ENCODE measurements around the gene SLC10A7. TPM values are rescaled to one million over a fixed set of nuclear protein-coding genes. Genes with fewer than 3 reads are reported as not detected.

The SLC10A7 gene
- total RNA-seq, 1 donor from 2014 or later = 18.4 TPM

DNA sequence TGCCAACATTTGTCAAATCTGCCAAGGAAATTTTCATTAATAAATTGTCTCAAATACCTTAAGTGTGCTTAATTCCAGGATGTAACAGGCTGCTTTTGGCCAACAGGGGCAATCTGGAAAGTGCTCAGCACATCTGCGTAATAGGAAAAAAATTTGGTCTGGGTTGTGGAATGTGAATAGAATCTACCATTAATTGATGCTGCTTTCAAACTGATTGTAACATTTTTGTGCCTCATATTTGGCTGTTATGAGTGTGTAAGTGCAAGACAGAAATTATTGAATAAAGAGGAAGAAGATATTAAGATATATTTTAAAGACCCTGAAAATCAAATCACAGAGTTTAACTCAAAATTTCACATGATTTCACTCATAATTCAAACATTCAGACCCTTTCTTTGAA, 266.3 kb downstream of the SLC10A7 start:
- DNase-seq = no peak

DNA sequence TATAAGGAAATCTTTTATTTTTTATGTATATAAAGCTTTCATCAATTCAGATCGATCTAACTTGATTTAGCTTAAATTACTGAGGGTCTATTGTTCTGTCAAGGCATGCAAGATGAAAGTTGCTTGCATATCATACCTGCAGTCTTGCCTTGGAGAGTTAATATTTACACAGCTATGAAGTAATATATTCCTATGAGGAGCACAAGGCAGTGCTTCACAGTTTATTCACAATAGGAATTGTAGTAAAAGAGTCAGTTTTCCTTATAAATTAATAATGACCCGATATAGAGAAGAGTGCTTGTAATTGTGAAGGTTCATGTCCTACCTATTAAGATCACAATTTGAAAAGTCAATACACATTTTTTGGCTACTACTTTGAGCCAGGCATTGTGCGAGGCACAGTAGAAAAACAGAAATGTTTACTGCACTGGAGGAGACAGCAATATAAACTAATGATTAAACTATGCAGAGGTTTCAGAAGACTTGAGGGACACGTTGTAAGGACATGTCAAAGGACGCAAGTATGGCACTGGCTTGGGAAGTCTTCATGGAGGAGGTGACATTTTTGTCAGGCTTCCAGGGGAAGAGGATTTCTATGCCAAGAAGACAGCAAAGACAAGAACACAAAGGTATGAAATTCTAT, 268.6 kb downstream of the SLC10A7 start:
- no peak for DNase-seq

DNA sequence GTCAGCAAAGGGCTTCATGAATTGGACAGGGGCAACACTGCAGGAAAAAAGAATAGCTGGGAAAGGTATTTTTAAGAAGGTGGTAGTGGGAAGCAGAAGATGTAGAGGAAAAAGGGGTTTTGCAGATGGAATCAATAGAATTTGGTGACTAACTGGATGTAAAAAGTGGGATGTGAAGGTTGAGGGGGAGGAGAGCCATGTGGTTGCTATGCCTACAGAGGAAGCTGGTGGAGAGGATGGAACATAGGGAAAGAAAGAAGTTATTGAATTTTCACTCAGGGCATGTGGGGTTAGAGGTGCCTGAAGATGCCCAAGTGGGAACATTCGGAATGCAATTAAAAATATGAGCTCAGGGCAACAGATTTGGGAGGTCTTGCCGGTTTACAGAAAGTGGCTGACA, 274.4 kb downstream of the SLC10A7 start:
- DNase-seq = no peak

DNA sequence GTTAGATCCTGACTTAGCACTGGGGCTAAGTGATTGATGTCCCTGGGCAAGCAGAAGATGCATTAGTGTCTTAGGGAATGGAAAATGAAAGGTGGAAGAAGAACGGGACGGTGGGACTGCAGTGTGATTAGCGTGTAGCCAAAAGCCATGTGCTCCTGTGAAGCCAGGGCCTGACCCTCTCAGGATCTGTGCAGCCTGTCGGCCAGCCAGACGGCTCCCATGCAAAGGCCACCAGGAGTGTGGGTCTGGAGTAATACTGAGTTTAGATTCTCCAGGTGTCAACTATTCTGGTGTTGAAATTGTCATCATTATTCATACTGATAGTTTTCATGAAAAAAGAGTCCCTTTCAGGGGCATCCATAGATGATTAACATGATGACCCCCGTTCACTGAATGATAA, 275.4 kb downstream of the SLC10A7 start:
- DNase-seq = no peak

DNA sequence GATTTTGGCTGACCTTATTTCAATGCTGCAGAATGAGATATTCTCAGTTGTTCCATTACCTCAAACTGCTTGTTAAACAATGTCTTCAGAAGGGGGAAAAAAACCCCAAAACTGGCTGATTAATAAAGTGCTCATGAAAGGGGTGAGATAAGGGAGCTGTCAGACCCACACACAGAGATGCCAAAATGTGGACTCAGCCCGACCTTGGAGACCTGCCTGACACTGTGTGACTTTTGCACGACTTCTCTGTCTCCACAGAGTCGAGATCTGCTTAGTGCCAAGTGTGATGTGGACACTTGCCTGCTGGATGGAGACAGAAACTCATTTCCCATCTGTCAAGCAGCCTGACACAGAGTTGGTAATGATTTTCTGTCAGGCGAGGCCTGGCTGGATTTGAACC, 275.9 kb downstream of the SLC10A7 start:
- DNase-seq = no peak

DNA sequence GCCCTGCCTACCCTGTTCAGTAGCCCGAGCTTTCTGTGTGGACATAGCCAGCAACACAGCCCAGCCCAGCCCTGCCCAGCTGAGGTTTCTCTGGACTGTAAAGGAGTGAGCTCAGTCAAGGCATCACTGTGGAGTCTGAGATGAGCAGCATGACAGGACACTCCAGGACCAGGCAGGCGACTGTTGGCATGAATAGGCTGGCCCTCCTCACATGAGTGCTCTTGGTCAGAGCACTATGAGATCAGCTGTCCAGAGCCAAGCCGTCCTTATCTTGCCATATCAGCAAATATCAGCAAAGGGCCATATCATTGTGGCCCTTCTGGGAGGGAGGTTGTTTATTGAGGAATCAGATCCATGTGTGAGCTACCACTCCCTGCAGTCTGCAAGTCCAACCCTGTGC, 276.5 kb downstream of the SLC10A7 start:
- DNase-seq = no peak

DNA sequence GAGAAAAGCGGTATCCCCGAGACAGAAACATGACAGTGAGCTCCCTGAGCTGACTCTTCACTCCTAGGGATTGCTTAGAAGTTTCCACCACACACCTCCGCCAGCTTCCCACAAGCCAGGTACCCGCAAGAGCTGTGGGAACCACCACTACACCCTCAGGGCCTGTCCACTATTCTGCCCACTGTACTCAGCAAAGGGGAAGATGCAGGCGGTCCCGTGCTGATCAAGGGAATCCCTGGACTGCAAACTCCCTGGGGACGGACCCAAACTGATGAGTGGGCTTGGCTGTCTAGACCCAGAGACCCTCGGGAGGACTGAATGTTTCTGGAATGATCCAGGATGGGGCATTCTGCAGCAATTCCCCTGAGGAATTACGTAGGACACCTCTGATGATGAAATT, 277.2 kb downstream of the SLC10A7 start:
- DNase-seq = no peak

DNA sequence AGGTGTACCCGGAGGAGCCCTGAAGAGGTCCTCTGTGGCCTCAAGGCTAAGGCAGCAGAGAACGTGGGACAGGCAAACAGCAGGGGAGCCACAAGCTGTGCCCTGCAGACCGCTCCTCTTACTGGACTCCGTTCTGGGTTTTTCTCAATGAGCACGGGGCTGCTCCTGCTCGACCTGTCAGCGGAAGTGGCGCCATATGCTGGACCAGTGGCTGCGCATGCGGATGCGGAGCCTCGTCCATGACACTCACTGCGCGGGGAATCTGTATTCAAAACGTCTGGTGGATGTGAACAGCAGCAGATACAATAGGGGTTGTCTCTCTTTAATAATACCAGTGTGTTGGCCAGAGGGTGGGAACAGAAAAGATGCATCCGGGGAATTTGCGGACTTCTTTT, 277.9 kb downstream of the SLC10A7 start:
- no peak for DNase-seq

DNA sequence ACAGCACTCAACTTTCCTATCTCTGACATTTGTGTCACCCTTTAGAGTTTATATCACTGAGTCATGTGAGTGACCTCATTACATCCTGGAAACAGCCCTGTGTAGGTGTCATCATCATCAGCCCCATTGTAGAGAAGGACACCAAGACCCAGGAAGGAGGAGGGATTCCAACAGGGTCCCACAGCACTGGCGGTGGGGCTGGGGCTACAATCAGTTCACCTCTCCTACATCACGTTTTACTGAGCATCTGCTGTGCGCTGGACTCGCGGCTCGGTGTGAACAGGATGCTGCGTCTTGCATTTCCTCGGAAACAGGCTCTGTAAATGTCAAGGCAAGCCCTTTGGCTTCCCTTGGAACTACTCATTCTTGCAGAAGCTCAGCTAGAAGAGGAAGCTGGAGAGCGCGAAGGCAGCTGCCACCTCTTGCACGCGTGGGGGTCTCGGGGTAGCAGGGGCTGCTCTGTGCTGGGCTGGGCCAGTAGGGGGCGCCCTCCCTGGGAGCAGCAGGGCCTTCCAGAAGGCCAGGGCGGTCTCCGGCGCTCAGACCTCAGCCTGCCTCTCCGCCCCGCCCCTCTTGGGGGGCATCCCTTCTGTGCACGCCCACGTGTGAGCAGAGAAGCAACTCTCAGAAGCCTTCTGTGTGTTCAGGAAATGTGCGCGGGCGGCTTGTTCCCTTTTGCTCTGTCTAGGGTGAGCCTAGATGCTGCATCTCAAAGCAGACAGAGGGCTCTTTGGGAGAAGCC, 278.4 kb downstream of the SLC10A7 start:
- no peak for DNase-seq

DNA sequence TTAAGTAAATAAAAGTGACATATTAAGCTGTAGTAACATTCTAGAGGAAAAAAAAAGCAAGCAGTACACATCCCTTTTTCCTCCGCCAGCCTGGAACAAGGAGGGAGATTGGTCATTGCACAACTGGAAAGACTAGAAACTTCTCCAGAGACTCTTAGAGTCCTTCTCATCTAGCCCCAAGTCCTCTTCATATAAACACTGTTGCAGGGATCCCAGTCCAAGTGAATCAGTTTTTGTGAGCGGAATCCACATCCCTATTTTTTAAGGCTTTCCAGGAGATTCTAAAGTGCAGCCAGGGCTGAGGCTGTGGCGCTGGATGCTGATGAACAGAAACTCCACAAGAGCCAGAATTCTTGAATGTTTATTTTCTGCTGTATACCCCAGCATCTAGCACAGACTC, 283.6 kb downstream of the SLC10A7 start:
- DNase-seq = no peak

DNA sequence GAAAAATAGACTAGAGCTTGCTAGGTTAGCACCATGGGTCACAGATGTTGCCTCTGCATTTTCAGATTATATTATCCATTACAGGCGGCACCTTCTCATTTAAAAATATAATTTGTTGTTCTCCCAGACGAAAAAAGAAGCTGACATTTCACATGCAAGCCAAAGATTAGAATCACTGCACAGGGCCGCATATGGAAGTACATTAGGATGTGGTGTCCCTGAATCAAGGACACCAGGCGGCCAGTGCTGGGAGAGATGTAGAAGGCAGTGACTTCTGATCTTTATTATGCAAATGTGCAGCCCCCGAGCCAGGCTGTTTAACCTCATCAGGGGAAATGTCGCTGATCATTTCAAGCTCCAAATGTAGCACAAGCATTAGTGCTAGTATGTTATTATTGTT, 284.6 kb downstream of the SLC10A7 start:
- no peak for DNase-seq

DNA sequence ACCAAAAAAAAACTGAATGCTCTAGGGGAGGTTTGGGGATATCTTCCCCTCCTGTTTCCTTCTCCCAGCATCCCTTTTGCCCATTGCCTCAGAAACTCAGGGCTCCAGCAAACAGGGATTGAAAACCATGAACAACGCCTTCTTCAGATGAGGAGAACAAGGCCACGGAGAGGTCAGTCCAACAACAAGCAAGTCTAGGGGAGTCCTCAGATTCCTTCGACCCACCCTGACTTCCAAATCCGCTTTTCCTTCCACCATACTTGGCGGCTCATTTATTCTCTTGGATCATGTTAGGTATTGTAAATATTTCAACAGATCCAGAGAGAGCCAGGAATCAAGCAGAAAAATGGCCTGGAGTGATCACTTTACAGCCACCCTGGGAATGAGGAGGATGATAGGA, 285.5 kb downstream of the SLC10A7 start:
- no peak for DNase-seq

DNA sequence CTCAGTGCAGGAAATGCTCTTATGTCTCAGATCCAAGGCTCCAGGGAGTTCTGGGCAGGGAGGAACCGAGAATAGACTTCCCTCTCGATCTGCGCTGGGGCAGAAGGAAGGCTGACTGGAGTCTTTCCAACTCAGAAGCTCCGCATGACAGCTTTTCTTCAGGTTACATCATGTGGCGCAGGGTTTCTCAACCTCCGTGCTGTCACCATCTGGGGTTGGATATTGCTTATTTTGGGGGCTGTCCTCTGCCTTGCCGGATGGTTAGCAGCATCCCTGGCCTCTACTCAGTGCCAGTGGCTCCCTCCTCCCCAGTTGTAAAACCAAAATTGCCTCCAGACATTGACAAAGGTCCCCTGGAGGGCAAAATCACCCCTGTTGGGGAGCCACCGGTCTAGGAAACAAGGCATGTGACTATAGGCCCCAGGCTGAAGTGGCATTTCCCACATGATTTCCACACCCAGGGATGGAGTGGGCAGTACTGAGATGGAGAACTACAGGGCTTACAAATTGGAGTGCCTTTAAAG, 286.0 kb downstream of the SLC10A7 start:
- DNase-seq = no peak

DNA sequence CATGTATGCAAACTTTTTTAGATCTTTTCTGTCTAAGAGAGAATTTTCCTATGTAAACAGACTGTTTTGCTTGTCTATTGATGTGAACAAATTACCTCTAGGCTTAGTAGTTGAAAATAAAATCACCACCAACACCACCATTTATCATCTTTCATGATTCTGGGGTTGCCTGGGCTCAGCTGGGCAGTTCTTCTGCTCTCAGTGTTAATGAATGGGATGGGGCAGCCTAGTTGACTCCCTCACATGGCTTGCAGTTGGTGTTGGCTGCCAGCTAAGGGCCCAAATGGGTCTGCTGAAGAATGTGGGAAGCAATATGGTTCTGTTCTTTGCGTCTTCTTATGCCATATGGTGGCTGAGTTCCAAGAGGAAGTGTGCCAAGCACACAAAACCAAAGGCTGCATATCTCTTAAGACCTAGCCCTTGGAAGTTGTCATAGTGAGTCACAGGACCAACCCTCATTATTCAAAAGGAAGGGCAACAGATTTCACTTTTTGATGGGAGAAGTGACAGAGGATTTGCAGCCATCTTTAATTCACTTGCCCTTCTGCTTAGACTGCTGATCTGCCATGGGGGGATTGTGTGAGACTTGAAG, 289.5 kb downstream of the SLC10A7 start:
- DNase-seq = no peak

DNA sequence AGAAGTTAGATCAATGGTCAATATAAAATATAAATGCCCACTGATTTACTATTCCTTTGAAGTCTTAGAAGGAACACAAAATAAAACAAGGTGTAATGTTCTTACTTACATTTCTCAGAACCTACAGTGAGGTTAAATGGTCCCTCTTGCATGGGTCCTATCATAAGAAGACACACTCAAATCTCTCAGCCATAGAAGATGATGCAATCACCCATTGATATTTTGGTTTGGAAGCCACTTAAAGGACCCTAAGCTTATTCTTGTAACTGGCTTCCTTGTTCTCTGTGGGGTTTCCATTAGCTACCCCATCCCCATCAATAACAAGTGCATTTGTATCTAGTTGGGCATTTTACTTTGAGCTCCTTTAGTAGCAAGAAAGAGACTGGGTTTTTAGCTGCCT, 292.3 kb downstream of the SLC10A7 start:
- DNase-seq = no peak

DNA sequence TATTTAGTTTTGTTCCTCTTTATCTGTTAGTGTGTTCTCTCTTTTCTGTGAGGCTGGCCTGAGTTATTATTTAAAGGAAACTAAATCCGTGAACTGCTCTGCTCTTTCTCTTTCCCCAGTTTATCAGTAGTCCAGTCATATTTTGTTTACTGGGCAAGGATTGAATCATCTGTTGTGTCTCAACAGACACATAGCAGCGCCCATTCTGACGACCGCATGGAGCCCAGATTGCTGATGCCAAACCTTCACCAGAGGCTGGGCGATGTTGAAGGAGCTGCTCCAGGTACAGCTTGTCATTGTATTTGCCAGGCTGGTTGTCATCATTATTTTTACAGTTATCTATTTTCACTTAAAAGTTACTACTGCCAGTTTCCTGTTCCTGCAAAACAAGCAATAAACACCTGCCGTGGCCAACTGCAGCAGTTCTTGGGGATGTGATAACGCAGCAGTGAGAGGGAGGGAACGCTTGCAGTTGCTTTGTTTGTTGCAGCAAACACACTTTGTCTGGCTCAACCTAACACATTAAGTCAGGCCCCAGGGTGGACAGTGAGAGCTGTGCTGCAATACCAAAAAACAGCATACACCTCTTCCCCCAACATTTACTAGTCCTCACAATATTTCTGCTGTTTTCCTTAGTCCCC, 297.3 kb downstream of the SLC10A7 start:
- DNase-seq = no peak

DNA sequence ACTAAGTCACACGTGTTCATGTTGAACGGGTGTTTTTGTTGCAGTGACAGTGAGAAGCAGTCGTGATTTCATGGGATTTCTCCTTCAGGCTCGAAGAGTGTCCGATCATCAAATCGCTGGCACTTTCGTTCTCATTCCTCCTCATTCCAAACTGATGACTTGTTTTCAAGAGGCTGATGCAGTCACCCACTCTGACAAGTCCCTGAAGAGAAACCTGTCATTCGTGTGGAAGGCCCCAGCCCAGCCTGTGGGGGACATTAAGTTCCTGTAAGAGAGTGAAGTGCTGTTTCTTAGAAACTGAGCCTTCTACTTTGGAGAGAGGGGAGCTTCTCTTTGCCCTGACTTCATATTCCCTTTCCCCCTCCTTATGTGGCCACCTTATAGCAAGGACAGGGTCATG, 299.4 kb downstream of the SLC10A7 start:
- DNase-seq = no peak

DNA sequence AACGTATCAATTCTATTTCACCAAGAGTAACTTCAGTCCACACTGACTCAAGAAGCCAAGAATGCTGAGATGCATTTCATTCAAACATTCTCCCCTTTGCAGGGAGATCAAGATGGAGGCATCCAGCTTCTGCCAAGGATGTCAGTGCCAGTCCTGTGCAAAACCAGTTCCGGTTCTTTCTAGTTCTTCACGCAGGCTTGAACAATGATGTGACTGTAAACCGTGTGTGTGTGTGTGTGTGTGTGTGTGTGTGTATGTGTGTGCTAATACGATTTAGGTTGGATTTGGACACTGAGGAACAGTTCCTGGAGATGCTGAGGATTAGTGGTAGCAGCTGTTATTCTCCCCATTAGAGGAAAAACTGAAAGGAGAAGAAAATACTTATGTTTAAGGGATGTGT, 307.5 kb downstream of the SLC10A7 start, which contains the start of gene REELD1:
TSS of gene REELD1 (plus strand) at position 301 of the 400 bp plus-strand sequence. CDS start 2,415 bp downstream, outside the sequence.
- DNase-seq = no peak

DNA sequence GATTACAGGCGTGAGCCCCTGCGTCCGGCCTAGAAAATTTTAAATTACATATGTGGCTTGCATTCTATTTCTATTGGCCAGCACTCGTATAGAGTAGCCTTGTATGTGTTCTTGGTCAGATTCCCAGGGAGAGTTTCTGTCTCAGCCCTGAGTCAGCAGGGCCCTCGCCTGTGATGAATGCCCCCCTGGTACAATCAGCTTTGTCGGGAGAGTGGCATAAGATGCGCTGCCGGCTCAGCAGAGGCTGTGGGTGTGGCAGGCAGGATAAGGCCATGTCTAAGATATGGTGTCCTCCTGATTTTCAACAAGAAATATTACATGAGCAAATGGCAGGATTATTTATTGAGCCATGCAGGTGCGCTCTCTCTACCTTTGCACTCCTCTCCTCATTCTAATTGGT, 309.0 kb downstream of the SLC10A7 start:
- DNase-seq = no peak

DNA sequence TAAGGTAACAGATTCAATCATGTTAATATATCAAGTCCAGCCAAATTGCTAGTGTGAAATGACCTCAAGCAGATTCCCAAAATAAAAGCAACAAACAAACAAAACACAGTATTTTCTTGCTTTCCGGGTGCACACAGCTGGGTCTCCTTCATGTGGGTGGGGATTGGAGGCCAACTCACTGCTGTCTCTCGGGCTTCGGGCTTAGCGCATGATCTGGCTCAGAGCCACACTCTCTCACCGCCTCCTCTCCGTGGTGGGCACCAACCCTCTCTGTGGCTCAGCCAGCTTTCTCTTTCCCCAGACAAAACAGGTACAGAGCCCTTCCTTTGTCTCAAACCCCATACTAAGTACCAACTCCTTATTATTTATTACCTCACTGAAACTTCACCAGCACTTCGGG, 310.3 kb downstream of the SLC10A7 start:
- no peak for DNase-seq

DNA sequence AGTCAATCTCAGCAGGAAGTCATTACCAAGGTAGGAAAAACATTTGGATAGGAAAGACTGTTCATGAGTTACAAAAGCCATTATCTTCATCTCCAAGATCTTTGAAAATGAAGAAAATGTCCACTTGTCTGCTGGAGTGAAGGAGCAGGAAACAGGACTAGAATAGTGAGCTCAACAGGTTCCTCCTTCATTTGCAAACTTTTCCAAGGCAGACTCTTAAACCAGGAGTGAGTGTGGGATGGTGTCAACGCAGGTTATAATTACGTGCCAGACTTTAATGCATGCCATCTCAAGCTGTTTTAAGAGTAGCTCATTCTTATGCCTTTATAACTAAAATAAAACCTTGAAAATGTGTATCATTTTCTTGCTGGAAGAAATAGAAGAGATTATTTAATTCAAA, 310.9 kb downstream of the SLC10A7 start:
- no peak for DNase-seq

DNA sequence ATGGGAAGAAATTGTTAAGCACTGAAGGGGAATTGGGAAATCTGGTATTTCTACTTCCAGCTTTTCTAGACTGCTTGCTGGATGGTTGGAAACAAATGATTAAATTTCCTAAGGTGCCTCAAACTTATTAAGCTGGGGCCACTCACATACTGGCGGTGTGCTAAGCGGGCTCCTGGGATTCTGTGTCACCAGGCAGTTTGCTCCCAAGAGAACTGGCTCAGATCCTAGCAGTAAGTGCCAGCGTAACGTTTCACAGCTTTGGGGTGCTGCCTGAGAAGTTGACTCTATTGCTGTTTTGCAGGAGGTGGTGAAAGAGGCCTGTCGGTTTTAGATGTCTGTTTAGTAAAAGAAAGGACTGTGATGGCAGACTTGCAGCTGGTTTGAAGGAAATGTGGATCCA, 314.3 kb downstream of the SLC10A7 start:
- DNase-seq = no peak
